ENCODE data around the gene FAM209B.

- TF ChIP-seq POLR2A (IDR thresholded peaks at IDR 0.05; ENCODE audit: low read depth, low read length) (no peak), POLR2AphosphoS5 (IDR thresholded peaks at IDR 0.05; ENCODE audit: low read depth, low read length) (no peak)
Measured at GRCh38 chr20:56575157-56575556, 42.1 kb downstream of the FAM209B start.
